Panc1 (cell line): ENCODE measurements around the gene SYNPO2L.

Experiments used
- CTCF ChIP-seq: fragments of 450-650 bp; IDR thresholded peaks from 2 replicates; pipeline ENCODE4 v1.5.1; 2017; ENCODE audit warnings: mild to moderate bottlenecking
- POLR2AphosphoS5 ChIP-seq: IDR thresholded peaks from 2 replicates; pipeline ENCODE4 v1.6.1; 2012; ENCODE audit warnings: mild to moderate bottlenecking, low read depth, low read length, moderate library complexity
- SIN3A ChIP-seq: IDR thresholded peaks from 2 replicates; pipeline ENCODE4 v1.6.1; 2012; ENCODE audit warnings: low read depth, mild to moderate bottlenecking, low read length, moderate library complexity, borderline replicate concordance; ENCODE audit not compliant: insufficient read depth
- TCF7L2 ChIP-seq: IDR thresholded peaks from 2 replicates; pipeline ENCODE4 v1.6.1; 2011; ENCODE audit warnings: mild to moderate bottlenecking, low read depth, low read length, inconsistent platforms
- TF ChIP-seq, protein P1 (sequence below), 2 experiments: IDR thresholded peaks; 2 replicates each; pipeline ENCODE4 v1.6.1; 2011 to 2012; ENCODE audit warnings: low read depth in 2 of 2, control low read depth in 1 of 2, low read length in 1 of 2, mild to moderate bottlenecking in 1 of 2, moderate library complexity in 1 of 2; ENCODE audit not compliant: insufficient read depth in 1 of 2

DNA sequence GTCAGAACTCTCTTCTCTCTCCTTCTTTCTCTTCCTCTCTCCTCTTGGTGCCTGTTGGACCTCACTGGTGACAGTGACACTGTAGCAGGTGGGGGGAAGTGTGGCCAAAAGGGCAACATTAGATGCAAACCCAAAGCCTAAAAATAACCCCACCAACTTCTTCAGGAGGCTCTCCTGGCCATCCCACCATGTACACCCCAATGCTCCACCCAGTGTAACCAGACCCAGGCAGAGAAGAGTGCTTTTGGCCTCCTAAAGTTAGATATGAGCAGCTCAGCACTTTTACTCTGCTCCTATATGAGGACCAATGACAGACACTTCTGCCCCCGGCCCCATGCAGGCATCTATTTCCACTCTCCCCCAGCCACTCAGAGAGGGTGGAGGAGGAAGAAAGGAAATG is 20.0 kb downstream of the SYNPO2L start:
- no peak for TF ChIP-seq CTCF
- TF ChIP-seq, protein P1, sequence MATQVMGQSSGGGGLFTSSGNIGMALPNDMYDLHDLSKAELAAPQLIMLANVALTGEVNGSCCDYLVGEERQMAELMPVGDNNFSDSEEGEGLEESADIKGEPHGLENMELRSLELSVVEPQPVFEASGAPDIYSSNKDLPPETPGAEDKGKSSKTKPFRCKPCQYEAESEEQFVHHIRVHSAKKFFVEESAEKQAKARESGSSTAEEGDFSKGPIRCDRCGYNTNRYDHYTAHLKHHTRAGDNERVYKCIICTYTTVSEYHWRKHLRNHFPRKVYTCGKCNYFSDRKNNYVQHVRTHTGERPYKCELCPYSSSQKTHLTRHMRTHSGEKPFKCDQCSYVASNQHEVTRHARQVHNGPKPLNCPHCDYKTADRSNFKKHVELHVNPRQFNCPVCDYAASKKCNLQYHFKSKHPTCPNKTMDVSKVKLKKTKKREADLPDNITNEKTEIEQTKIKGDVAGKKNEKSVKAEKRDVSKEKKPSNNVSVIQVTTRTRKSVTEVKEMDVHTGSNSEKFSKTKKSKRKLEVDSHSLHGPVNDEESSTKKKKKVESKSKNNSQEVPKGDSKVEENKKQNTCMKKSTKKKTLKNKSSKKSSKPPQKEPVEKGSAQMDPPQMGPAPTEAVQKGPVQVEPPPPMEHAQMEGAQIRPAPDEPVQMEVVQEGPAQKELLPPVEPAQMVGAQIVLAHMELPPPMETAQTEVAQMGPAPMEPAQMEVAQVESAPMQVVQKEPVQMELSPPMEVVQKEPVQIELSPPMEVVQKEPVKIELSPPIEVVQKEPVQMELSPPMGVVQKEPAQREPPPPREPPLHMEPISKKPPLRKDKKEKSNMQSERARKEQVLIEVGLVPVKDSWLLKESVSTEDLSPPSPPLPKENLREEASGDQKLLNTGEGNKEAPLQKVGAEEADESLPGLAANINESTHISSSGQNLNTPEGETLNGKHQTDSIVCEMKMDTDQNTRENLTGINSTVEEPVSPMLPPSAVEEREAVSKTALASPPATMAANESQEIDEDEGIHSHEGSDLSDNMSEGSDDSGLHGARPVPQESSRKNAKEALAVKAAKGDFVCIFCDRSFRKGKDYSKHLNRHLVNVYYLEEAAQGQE (IDR thresholded peaks at IDR 0.05; ENCODE audit: insufficient read depth in 1 of 2, low read depth in 2 of 2, low read length in 1 of 2), result no peak
- no peak for TF ChIP-seq POLR2AphosphoS5
- no peak for TF ChIP-seq TCF7L2
- TF ChIP-seq SIN3A, result no peak
